Measurements from ENCODE around the gene ASTN2.

DNA sequence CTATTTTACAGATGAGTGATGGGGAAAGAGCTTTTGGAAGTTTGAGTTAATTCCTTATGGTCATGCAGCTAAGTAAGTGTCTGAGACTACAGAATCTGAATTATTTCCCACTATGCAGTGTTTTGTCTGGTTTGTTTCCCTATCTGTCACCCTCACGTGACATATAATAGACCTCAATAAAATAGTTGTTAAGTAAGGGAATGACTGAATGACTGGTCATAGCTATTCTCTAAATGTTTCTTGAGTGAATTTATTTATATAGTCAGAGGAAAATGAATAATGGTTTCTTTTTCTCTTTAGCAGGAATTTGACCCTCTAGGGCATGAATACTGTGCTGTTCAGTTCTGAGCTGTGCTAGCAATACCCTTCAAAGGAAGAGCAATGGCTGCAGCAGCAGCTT lies 717.5 kb downstream of the ASTN2 start:
- TF ChIP-seq POLR2A (IDR thresholded peaks at IDR 0.05) (no peak), POLR2AphosphoS5 (IDR thresholded peaks at IDR 0.05) (no peak)
- TF ChIP-seq, protein P1, sequence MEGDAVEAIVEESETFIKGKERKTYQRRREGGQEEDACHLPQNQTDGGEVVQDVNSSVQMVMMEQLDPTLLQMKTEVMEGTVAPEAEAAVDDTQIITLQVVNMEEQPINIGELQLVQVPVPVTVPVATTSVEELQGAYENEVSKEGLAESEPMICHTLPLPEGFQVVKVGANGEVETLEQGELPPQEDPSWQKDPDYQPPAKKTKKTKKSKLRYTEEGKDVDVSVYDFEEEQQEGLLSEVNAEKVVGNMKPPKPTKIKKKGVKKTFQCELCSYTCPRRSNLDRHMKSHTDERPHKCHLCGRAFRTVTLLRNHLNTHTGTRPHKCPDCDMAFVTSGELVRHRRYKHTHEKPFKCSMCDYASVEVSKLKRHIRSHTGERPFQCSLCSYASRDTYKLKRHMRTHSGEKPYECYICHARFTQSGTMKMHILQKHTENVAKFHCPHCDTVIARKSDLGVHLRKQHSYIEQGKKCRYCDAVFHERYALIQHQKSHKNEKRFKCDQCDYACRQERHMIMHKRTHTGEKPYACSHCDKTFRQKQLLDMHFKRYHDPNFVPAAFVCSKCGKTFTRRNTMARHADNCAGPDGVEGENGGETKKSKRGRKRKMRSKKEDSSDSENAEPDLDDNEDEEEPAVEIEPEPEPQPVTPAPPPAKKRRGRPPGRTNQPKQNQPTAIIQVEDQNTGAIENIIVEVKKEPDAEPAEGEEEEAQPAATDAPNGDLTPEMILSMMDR (IDR thresholded peaks at IDR 0.05), result no peak

All from prostate gland (tissue), 2 donors.